GM19035 (cell line): ENCODE data around the gene HIF3A.
"Not testable (repeated sequence)": the region's sequence is repeated elsewhere in the genome, so short reads cannot be mapped to it uniquely, and the experiment has no call there.

Source experiments
- ATAC-seq: cut with Tn5 transposase; IDR thresholded peaks from one replicate; pipeline ENCODE4 v1.9.1; 2021; ENCODE audit not compliant: unreplicated experiment

The HIF3A gene

DNA sequence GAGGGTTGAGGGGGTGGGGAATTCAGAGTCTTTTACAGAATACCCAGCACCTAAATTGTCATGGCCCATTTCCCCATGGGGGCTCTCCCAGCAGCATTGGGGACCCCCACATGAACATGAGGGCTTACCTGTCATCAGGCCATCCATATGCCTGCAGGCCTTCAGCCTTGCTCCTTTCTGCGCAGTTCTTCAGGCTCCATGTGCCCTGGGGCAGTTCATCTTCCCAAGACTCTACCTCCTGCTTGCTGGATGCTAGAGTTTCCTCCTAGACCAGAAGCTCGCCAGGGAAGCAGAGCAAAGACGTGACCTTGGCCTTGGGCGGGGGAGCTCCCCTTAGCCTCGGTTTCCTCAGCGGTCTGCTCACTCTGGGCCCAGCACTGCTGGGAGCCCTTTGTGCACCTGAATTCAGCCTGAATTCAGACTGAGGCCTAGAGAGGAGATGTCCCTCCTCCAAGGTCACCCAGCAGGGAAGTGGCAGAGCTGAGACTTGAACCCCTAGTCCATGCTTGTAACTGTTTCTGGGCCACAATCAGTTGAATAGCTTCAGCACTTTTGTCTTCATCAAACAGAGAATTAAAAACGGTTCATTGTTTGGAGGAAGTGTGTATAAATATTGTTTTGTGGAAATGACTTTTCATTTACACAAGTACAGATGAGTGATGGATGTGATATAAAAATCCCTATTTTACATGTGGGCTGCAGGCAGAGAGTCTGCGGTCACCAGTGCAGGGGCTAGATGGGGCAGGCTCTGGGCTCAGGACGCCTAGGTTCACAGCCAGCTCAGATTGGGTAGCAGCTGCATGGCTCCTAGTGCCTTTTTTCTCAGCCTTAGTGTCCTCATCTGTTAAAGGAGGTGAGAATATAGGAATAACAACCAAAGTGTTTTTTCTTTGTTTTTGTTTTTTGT, 59.6 kb downstream of the HIF3A start:
- no peak for ATAC-seq

DNA sequence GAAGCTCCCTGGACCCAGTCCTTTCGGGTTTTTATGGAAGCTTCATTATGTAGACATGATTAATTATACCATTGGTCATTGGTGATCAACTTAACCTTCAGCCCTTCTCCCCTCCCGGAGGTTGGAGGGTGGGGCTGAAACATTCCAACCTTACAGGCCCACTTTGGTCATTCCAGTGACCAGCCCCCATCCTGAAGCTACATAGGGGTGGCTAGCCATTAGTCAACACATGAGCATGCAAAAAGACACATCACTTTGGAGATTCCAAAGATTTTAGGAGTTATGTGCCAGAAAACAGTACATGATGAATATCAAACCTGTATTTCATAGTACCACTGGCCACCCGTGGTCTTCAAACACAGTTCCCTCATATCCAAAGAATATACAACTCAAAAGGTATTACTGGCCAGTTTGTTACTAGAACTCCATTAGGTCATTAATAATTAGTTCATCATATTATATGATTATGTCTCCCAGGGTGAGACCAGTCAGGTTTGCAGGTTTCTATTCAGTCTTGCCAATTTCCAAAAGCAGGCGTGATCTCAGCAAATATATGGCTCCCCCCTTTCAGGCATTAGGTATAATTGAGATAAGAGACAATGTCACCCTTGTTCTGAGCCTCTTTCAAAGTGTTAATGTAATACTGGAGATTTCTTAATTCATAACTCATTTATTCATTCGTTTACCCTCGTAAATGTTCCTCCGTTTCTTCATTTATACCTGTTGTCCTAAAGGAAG, 61.2 kb downstream of the HIF3A start:
- no peak for ATAC-seq

DNA sequence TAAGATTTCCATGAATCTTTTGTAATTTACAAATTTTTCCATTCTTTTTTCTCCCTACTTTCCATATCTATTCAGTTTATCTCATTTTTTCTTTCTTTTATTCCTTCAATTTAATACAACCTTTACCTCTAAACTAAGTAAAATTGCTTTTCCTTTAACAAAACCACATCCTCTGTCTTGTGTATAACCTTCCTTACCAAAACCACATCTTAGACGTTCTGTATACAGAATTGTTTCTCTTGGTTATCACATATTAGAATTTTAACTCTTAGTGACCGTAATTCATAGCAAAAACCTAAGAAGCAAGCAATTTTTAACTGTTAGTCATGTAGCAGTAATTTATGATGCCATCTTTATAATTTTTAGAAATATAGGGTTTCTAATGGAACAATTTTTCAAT, 65.1 kb downstream of the HIF3A start:
- no peak for ATAC-seq

DNA sequence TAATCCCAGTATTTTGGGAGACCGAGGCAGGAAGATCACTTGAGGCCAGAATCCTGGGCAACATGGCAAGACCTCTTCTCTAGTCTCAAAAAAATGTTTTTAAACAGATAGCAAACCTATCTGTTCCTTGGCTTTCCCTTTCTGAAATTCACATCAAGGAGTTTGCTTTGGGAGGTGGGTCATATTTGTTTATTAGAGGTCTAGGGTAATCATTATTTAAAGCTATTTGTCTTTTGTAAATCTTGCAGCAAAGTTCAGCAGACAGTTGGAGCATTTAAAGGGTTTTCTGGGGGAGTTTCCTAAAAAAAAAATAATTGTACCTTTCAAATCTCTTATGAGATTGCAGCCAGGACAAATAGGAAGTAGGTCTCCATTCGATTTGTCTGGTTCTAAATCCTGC, 67.5 kb downstream of the HIF3A start:
- no peak for ATAC-seq

DNA sequence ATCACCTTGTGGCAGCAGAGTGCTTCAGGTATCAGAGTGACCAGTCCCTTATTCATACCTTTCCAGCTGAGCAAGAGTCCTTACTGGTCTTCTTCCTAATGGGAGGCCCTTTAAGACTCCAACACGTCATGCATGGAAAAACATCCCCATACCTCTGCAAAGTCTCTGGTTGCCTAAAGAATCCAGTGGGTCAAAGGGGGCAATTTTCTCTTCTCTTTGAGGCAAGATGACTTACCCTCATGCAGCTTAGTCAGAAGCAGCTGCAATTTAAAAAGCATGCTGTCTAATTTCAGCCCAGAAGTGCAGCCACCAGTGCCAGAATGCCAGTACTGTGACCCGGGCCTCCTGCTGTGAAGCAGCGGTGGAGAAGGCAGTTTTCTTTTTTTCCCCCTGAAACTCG, 68.7 kb downstream of the HIF3A start:
- no peak for ATAC-seq

DNA sequence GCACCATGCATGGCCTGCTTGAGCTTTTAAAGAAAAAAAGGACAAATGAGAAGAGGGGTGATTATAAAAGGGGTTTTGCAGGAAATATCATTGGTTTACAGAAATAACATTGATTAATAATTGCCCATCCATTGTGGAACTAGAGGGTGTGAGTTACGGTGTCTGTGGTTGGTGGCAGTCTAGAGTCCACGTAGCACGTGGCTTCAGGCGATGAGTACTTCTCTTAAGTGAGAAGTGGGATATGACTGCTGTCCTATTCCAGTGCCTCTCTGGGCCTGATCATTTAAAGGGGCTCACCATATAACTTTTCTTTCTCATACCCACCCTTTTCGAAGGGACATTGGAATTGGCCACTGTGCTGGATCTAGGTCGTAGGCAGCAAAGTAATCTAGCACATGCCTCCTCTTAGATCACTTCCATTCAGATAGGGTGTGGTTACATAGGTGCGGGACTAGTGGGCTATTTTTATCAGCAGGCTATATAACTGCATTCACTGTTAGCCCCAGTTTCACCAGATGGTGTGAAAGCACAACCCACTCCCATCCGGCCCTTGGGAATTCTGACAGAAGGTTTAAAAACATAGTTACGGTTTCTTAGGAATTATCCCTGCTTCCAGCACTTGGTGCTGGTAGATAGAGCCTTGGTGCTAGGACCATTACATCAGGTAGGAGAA, 69.9 kb downstream of the HIF3A start:
- ATAC-seq: no peak

DNA sequence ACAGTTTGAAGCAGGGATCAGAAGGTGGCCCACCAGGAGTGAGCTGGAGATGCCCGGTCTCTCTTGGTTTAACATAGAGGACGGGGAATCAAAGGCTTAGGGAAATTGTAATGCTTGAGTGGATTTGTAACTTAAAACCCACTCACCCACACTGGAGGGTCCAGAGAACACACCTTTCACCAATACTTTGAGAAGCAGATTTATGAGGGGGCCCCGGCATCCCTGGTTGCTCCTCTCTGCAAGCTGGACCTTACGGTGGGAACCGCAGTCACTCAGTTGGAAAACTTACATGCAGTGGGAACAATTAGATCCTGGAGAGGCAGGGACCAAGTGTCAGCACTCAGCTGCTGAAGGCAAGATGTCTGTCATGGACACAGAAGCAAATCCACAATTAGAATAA, 70.6 kb downstream of the HIF3A start:
- ATAC-seq: no peak

DNA sequence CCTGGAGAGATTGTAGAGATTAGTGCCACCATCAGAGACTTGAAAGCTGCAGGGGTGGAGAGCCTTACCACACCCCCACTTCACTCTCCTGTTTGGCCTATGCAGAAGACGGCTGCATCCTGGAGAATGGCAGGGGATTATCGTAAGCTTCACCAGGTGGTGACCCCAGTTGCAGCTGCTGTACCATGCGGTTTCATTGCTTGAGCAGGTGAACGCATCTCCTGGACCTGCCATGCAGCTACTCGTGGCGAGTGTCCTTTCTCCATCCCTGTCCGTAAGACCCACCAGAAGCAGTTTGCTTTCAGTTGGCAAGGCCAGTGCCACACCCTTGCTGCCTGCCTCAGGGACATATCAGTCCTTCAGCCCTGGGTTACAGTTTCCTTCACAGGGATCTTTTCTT, 71.3 kb downstream of the HIF3A start:
- no peak for ATAC-seq

DNA sequence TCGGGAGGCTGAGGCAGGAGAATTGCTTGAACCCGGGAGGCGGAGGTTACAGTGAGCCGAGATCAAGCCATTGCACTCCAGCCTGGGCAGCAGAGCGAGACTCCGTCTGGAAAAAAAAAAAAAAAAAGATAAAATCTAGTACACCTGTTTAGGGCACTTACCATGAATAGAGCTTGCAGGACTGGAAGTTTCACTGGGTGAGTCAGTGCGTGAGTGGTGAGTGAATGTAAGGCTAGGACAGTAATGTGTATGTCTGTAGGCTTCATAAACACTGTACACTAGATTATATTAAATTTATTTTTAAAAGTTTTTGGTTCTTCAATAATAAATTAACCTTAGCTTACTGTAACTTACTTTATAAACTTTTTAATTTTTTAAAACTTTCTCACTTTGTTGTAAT, 73.0 kb downstream of the HIF3A start:
- ATAC-seq: no peak

DNA sequence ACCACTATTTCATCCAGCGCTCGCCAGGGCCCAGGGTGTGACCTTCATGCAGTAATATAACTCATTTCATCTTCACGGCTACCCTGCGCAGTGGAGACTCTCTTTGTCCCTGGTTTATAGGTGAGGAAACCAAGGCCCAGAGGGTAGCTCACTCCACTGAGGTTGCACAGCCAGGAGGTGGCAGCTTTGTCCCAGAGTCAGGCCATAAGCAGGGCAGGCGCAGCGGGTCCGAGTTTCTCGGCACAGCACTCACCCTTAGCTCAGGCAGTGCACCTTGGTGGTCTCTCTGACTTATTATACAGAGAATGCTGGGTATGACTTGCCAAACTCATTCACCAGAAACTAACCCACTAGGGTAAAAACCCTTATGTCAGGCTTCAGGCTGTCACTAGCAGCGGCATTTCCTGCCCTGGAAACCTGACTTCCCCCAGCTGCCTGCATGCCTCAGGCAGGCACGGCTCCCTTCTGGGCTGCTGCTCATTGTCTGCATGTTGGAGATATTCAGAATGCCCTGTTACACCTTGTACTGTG, 74.6 kb downstream of the HIF3A start:
- ATAC-seq: no peak

DNA sequence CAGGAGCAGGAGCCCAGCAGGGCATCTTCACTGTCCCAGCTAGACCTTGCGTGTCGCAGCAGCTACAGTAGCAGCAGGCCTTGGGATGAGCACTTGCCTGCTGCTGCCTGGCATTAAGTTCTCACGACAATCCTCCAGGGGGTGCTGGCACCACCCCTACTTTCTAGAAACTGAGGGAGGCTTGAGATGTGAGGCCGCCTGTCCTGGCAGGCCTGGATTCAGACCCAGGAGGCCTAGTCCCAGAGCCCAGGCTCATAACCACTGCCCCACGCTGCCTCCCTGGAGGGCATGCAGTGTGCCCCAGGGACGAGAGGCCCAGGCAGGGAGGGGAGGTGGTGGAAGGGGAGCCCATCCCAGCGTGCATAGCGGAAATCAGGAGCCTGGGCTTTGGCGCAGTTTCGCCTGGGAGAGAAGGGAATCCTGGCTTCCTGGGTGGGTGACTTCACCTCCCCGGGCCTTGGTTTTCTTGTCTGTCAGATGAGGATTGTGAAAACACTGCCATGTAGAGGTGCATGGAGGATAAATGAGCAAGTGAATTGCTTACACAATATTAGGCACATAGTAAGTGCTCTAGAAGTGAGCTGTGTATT, 76.2 kb downstream of the HIF3A start:
- no peak for ATAC-seq

DNA sequence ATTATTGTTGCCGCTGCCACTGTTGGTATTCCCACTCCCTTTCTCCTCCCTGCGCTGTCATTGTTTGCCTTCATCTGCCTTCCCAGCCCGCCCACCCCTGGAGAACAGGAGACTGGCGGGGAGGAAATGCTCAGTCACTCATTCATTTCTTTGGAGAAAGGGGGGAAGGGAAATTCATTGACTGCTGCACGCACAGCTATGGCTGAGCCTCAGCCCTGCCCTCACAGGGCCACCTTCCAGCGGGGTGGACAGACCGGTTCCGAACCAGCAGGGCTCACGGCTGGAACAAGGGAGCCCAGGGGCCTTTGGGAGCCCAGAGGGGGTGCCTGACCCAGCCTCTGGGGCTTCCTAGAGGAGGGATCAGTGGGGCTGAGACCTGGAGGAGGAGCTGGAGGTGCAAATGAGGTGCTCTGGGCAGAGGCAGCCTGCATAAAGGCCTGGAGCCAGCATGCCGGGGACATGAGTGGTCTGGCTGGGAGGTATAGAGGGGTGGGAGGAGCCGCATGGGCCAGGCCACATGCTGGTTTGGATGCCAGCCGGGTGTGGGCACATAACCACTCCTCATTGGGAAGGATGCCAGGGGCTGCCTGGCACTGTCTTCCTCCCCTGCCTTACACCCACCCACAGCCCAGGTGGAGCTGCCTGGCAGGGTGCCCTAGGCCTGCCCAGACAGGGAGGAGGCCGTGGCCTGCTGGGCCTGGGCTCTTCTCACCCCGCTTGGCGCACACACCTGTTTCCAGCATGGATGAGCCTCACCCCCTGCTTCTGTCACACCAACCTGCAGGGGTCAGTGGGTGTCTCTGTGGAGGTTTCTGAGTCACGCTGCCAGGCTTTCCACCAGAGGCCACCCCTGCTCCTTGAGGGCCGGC, 76.9 kb downstream of the HIF3A start:
- no peak for ATAC-seq

DNA sequence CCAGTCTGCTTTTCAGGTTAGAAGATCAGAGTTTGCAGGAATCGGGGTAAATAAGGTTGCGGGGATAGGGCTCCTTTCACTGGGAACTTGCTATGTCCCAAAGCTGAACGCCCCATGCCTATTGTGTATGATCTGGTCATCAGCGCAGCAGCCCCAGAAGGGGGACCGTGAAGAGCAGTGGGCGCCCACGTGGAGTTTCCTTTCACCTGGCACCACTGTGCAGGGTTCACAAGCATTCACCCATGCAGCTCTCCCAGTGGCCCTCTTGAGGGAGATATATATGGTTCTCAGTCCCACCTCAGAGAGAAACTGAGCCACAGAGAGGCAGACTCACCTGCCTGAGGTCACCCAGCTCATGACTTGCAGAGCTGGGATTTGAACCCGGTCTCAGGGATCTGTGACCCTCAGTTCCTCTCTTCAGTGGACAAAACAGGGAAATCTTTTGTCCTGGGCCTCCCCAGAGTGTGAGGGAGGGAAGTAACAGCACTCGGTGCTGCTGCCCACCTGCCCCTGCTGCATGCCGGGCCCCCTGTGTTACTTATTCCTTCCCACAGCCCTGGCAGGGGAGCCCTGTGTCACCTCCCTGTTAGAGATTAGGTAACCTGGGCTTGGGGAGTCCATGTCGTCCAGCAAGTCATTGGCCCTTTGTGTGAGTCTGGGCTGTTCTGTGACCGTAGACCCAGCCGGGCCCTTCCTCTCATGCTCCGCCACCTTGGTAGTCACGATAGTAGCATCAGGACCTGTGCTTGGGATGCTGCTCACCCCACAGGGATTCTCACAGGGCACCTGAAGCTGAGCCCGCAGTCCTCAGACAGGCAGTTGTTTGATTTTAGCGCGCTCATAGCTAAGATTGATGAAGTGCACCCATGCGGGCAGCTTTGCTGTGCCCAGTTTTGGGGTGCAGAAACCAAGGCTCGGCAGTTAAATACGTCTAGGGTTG, 78.0 kb downstream of the HIF3A start:
- ATAC-seq: no peak

DNA sequence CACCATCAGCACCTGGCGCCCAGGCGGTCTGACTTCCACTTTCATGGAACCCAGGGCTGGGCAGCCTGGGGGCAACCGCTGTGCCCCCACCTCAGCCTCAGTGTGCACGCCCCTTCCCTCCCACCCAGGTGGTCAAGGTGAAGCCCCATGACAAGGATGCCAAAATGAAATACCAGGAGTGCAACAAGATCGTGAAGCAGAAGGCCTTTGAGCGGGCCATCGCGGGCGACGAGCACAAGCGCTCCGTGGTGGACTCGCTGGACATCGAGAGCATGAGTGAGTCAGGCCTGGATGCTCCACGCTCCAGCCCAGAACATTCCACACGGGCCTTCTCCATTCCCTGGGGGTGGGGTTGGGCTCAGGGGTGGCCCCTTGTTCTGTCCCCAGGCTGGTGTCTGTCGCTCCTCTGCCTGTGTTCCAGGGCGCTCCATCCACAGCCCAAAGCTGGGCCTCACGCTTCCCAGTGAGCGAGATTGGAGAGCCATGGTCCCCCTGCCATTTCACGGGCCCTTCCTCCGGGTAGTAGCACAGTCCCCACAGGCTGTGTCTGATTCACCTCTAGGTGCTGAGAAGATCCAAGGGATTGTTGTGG, 78.7 kb downstream of the HIF3A start:
- not testable (repeated sequence) for ATAC-seq

DNA sequence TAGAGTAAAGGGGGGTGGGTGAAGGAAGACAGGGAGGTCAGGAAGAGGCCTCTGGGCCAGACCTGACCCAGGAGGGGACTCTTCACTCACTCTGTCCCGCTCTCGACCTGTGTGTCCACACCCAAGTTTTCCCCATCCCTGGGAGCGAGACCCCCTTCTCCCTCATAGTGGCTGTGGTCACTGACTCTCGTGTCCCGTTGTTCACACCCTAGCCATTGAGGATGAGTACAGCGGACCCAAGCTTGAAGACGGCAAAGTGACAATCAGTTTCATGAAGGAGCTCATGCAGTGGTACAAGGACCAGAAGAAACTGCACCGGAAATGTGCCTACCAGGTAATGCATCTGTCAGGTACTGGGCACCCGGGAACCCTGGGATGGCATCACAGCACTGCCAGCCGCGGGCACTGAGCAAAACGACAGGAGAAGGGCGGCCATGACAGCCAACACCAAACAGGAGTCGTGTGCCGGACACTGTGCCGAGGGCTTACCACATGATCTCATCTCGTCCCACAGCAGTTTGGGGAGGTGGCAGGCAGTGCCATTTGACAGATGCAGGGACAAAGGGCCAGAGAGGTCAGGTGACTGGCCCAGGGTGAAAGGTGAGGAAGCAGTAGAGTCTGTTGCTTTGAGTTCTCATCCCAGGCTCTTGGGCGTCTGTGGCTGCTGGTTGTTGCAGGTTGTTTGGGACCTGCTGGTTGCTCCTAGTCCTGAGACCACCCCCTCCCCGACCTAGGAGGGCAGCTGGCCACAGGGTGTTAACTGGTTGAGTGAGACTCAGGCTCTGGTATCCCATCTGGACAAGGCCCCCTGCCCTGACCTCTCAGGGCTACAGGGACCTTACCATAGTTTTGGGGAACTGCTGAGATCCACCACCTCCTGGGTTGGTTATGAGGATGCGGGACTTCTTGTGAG, 79.7 kb downstream of the HIF3A start:
- ATAC-seq: no peak

DNA sequence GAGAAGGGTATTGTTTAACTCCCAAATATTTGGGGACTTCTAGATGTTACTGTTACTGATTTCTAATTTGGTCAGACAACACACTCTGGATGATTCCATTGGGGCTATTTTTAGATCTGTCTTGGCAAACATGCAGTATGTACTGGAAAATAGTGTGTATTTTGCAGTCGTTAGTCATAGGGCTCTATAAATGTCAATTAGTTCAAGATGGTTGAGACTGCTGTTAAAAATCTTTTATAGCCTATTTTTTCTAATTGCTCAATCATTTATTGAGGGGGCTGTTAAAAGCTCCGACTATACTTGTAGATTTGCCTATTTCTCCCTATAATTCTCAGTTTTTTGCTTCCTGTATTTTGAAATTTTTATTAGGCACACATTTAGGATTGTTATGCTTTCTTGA, 81.4 kb downstream of the HIF3A start:
- ATAC-seq: no peak

DNA sequence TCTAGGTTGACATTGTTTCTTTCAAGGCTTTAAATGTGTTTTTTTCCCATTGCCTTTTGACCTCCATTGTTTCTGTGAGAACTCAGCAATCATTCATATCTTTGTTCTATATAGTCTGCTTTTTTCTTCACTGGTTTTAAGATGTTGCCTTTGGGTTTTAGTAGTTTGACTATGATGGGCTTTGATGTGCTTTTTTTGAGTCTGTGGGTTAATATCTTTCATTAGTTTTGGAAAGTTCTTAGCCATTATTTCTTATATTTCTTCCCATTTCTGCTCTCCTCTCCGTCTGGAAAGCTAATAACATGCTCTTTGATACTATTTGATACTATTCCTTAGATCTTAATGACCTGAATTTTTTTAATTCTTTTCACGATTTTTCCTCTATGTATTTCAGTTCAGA, 83.8 kb downstream of the HIF3A start:
- ATAC-seq: no peak

DNA sequence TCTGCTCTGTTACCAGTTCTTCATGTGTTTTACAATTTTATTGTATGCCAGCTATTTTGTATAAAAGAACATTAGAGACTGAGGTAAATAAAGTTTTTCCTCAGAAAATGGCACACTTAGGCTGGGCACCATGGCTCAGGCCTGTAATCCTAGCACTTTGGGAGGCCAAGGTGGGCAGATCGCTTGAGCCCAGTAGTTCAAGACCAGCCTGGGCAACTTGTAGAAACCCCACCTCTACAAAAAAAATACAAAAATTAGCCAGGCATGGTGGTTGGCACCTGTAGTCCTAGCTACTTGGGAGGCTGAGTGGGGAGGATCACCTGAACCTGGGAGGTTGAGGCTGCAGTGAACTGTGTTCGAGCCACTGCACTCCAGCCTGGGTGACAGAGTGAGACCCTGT, 84.5 kb downstream of the HIF3A start:
- ATAC-seq: no peak
